Kidney (tissue), 14 donors: ENCODE measurements around the gene PRDX6. TPM values are rescaled to one million over a fixed set of nuclear protein-coding genes. Genes with fewer than 3 reads are reported as not detected.

ENCODE experiments used
- DNase-seq, 5 donors: peaks; one replicate each; pipeline ENCODE4 v3.0.0-alpha.2; 2013 to 2020
- FAIRE-seq: peaks from 2 replicates; lab custom pipeline; 2012; peaks lifted over from hg19 to GRCh38; lab: Jason Lieb, UNC
- H3K27ac ChIP-seq, 2 donors: one replicate each; pipeline ENCODE4 v1.7.0; 2013; ENCODE audit warnings: low read depth in 2 of 2, low read length in 2 of 2, inconsistent platforms in 1 of 2
- H3K27me3 ChIP-seq: one replicate; pipeline ENCODE4 v1.7.1; 2013; ENCODE audit warnings: low read length, inconsistent platforms; ENCODE audit not compliant: control insufficient read depth, insufficient read depth
- H3K36me3 ChIP-seq, 3 donors: one replicate each; pipeline versions ENCODE4 v1.7.0 to v1.7.1; 2013; ENCODE audit warnings: low read length in 3 of 3, control low read depth in 1 of 3, inconsistent platforms in 1 of 3; ENCODE audit not compliant: insufficient read depth in 3 of 3, control insufficient read depth in 2 of 3
- H3K4me1 ChIP-seq, 3 donors: one replicate each; pipeline versions ENCODE4 v1.7.0 to v1.7.1; 2013; ENCODE audit warnings: low read length in 3 of 3, inconsistent platforms in 1 of 3, low read depth in 1 of 3; ENCODE audit not compliant: control insufficient read depth in 2 of 3, insufficient read depth in 2 of 3
- H3K4me3 ChIP-seq, 3 donors: one replicate each; pipeline versions ENCODE4 v1.7.0 to v1.8.1; 2013; ENCODE audit warnings: low read length in 3 of 3, control low read depth in 1 of 3, inconsistent platforms in 1 of 3
- H3K9ac ChIP-seq, 3 donors: one replicate each; pipeline versions ENCODE4 v1.7.0 to v1.7.1; 2013; ENCODE audit warnings: low read length in 3 of 3, control low read depth in 1 of 3, inconsistent platforms in 1 of 3
- H3K9me3 ChIP-seq, 3 donors: one replicate each; pipeline versions ENCODE4 v1.7.0 to v1.7.1; 2013; ENCODE audit warnings: low read length in 3 of 3, control low read depth in 1 of 3, inconsistent platforms in 1 of 3; ENCODE audit not compliant: control insufficient read depth in 2 of 3, insufficient read depth in 1 of 3
- intact Hi-C: fragments of 100-400 bp; cut with DNase I; formaldehyde crosslinking; loops from one replicate; pipeline ENCODE4 v1.11.1; 2022
- polyA plus RNA-seq: library from polyadenylated mRNA; stranded (reverse); fragments of 350-450 nt; fragmentation: Illumina TruSeq; extraction: RNeasy Lipid Tissue Mini Kit (QIAGEN cat#74804); gene quantifications from one replicate; pipeline ENCODE4 v1.2.3, GENCODE V29; 2014; ENCODE audit warnings: low read depth, low replicate concordance; ENCODE audit not compliant: insufficient read depth
- total RNA-seq: library from RNA; stranded (reverse); fragmentation: NEBNext Ultra II Directional; extraction: Animal tissue kit (Norgen Biotek cat#: 25700); gene quantifications from one replicate; pipeline ENCODE4 v1.2.1, GENCODE V29; 2021
- TF ChIP-seq, protein P1 (sequence below): IDR thresholded peaks from 3 replicates; pipeline ENCODE4 v1.5.1; 2012; ENCODE audit warnings: mild to moderate bottlenecking, moderate library complexity, borderline replicate concordance; ENCODE audit not compliant: insufficient read depth; ENCODE audit errors: extremely low read depth
- donor health status: control.
- donor health status: control.
- donor health status: control.
- donor health status: control.
- donor health status: control.
- donor health status: DM: yes; HTN: yes; CAD: no.
- donor health status: Normal renal cell carcinoma (clear cell type).

The PRDX6 gene
- total and polyA plus RNA-seq, 2 donors from 2014 or later, result 280 to 563 TPM

DNA sequence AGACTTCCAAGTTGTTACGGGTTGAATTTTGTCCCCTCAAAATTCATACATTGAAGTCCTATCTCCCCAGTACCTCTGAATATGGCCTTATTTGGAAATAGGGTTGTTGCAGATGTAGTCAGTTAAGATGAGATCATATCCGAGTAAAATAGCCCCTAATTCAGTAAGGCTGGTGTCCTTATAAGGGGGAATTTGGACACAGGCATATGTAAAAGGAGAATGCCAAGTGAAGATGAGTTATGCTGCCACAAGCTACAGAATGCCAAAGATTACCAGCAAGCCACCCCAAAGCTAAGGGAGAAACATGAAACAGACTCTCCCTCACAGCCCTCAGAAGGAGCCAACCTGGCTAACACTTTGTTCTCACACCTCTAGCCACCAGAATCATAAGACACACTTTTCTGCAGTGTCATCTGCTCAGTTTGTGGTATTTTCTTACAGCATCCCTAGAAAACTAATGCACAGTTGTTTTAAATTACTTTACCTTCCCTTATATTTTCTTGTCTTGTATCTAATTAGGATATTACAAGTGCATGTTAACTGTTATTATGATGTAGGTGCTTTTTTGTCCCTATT, 43.3 kb upstream of the PRDX6 start:
- H3K9me3 ChIP-seq, result no peaks in the 10 kb centered on the region
- H3K27me3 ChIP-seq, result no peaks in the 10 kb centered on the region
- TF ChIP-seq, protein P1, sequence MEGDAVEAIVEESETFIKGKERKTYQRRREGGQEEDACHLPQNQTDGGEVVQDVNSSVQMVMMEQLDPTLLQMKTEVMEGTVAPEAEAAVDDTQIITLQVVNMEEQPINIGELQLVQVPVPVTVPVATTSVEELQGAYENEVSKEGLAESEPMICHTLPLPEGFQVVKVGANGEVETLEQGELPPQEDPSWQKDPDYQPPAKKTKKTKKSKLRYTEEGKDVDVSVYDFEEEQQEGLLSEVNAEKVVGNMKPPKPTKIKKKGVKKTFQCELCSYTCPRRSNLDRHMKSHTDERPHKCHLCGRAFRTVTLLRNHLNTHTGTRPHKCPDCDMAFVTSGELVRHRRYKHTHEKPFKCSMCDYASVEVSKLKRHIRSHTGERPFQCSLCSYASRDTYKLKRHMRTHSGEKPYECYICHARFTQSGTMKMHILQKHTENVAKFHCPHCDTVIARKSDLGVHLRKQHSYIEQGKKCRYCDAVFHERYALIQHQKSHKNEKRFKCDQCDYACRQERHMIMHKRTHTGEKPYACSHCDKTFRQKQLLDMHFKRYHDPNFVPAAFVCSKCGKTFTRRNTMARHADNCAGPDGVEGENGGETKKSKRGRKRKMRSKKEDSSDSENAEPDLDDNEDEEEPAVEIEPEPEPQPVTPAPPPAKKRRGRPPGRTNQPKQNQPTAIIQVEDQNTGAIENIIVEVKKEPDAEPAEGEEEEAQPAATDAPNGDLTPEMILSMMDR, result no peak
- H3K9ac ChIP-seq, result no peak overlapping the region
- no peak for FAIRE-seq
- no peak for DNase-seq
- peaks cover 0 to 6% (median 2%) of the 10 kb centered on the region in 3 donors for H3K4me1 ChIP-seq
- H3K4me3 ChIP-seq, result no peak overlapping the region
- intact Hi-C loops, result no loop called here
- H3K36me3 ChIP-seq, result no peaks in the 10 kb centered on the region
- no peak overlapping the region for H3K27ac ChIP-seq

DNA sequence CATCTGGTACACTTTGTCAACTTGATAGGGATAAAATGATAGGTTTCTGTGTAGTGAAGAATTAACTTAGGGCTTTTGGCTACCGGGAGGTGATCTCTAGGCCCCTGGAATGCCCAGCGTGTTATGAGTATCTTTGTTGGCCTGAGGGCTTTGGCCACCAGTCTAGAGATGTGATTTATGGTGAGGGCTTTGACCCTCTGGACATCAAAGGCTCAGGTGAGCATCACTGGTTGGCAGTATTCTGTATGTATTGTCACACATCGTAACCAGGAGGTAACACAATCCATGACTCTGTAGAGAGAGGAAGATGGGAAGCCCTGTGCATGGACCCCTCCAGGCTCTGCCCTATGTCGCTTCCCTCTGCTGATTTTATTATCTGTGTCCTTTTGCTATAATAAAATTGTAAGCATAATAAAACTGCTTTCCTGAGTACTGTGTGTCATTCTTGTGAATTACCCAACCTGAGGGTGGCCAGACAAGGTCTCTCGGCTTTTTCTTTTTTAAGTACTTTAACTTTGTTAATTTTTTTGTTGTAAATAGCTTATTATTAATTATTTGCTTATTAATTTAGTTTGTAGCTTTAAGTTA, 40.2 kb upstream of the PRDX6 start:
- Histone ChIP-seq H3K27me3 (no peaks in the 10 kb centered on the region), H3K4me1 (no peaks in the 10 kb centered on the region), H3K27ac (no peak overlapping the region), H3K9ac (no peak overlapping the region), H3K4me3 (no peak overlapping the region), H3K9me3 (no peaks in the 10 kb centered on the region), H3K36me3 (no peaks in the 10 kb centered on the region)
- TF ChIP-seq, protein P1, result no peak
- no peak for FAIRE-seq
- intact Hi-C loops, result no loop called here
- peak in 4 of 5 donors; percentile 38 to 75 (median 56) for DNase-seq

DNA sequence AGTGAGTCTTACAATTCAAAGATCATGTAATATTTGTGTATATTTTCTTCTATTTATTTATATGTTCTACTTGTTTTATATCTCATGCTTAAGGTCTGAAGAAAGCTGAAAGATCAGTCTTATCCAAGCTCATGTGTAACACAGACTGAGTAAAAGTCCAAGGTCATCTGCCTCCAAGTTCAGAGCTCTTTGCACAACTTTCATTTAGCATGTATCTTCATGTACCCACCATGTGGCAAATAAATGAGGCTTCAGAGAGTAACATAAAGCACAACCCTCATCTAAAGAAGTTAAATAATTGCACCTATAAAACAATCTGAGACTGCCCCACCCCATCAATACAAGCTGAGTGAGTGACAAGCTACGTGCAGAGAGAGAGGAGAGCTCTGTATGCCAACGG, 38.5 kb upstream of the PRDX6 start:
- intact Hi-C loops, result no loop called here
- Histone ChIP-seq H3K4me3 (no peak overlapping the region), H3K27ac (no peak overlapping the region), H3K4me1 (no peaks in the 10 kb centered on the region), H3K27me3 (no peaks in the 10 kb centered on the region), H3K9me3 (no peaks in the 10 kb centered on the region), H3K36me3 (no peaks in the 10 kb centered on the region), H3K9ac (no peak overlapping the region)
- FAIRE-seq (no peak), DNase-seq (no peak)
- TF ChIP-seq, protein P1, result no peak

- H3K27ac ChIP-seq, result no peak overlapping the region
- FAIRE-seq (no peak), DNase-seq (no peak)
- H3K9ac ChIP-seq, result no peak overlapping the region
- TF ChIP-seq, protein P1, result no peak
- no peaks in the 10 kb centered on the region for H3K4me1 ChIP-seq
- no peak overlapping the region for H3K4me3 ChIP-seq
- no peaks in the 10 kb centered on the region for H3K27me3 ChIP-seq
- no peaks in the 10 kb centered on the region for H3K9me3 ChIP-seq
- intact Hi-C loops, result no loop called here
- no peaks in the 10 kb centered on the region for H3K36me3 ChIP-seq
Measured at GRCh38 chr1:173440430-173440829, 36.7 kb upstream of the PRDX6 start.
